Transverse colon (tissue), 3 donors: ENCODE measurements around the gene VCX.

Experiments used
- EP300 ChIP-seq: sonication (generic); formaldehyde crosslinking; IDR thresholded peaks from one replicate; pipeline ENCODE4 v1.6.1; 2017; ENCODE audit warnings: antibody characterized with exemption, low read depth
- POLR2A ChIP-seq: fragments of 450-650 bp; IDR thresholded peaks from one replicate; pipeline ENCODE4 v1.6.1; 2016; ENCODE audit warnings: antibody characterized with exemption, mild to moderate bottlenecking, moderate library complexity
- TF ChIP-seq, protein P1 (sequence below), 5 experiments: fragments of 200-600 bp in 3 of 5; fragments of 450-650 bp in 2 of 5; sonication (generic) in 3 of 5; IDR thresholded peaks; 1 replicate in 2 of 5; 2 replicates in 3 of 5; pipeline ENCODE4 v1.5.1; 2016 to 2017; ENCODE audit warnings: antibody characterized with exemption in 5 of 5, inconsistent platforms in 3 of 5, mild to moderate bottlenecking in 2 of 5, moderate library complexity in 1 of 5

DNA sequence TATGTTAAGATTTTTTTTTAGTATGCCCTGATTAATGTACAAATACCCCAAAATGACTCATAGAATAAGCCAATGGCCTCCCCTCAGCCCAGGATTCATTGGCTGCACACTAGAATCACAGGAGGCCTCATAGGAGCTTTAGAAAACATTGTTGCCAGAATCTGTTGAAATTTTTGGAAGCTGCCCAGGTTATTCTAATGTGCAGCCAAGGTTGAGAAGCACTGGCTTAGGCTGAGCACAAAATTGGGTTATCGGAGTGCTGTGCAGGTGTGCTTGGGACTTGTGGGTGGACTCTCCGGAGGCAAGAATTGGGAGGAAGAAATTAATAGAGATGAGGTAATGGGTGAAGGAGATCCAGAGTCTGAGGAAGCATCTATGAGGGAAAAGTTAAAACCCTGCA, 41.3 kb upstream of the VCX start:
- TF ChIP-seq, protein P1, sequence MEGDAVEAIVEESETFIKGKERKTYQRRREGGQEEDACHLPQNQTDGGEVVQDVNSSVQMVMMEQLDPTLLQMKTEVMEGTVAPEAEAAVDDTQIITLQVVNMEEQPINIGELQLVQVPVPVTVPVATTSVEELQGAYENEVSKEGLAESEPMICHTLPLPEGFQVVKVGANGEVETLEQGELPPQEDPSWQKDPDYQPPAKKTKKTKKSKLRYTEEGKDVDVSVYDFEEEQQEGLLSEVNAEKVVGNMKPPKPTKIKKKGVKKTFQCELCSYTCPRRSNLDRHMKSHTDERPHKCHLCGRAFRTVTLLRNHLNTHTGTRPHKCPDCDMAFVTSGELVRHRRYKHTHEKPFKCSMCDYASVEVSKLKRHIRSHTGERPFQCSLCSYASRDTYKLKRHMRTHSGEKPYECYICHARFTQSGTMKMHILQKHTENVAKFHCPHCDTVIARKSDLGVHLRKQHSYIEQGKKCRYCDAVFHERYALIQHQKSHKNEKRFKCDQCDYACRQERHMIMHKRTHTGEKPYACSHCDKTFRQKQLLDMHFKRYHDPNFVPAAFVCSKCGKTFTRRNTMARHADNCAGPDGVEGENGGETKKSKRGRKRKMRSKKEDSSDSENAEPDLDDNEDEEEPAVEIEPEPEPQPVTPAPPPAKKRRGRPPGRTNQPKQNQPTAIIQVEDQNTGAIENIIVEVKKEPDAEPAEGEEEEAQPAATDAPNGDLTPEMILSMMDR (IDR thresholded peaks at IDR 0.05) = no peak
- TF ChIP-seq POLR2A (no peak), EP300 (no peak)
